Panc1 (cell line): ENCODE results near the gene LAMP5. TPM values are rescaled to one million over a fixed set of nuclear protein-coding genes. Genes with fewer than 3 reads are reported as not detected.

ENCODE experiments used
- ATAC-seq: fragments of 200-7000 bp; cut with Tn5 transposase; 2 replicates; pipeline ENCODE4 v1.9.1; 2020; ENCODE audit warnings: mild to moderate bottlenecking, moderate library complexity
- BruUV-seq: library from RNA; stranded (reverse); fragments of 400-500 nt; replicated peaks from 2 replicates; lab custom pipeline; 2021; lab: Mats Ljungman, UMichigan
- CTCF ChIA-PET: fragments of 300-600 bp; sonication (Branson Sonifier 250); formaldehyde crosslinking; loops from one replicate; lab custom pipeline; 2022; ENCODE audit warnings: antibody characterized with exemption; lab: Charles Lee
- POLR2A ChIA-PET: fragments of 300-600 bp; sonication (Branson Sonifier 250); formaldehyde crosslinking; loops from one replicate; lab custom pipeline; 2022; ENCODE audit warnings: antibody characterized with exemption; lab: Charles Lee
- DNase-seq: peaks from one replicate; pipeline ENCODE4 v3.0.0-alpha.2; 2010; ENCODE audit warnings: low read depth, low spot score
- H3K27ac ChIP-seq: 2 replicates; pipeline ENCODE4 v1.5.1; 2011; ENCODE audit warnings: mild to moderate bottlenecking, low read length, inconsistent platforms
- H3K27me3 ChIP-seq: fragments of 200-500 bp; sonication (Bioruptor generic); 2 replicates; pipeline ENCODE4 v1.6.0; 2014; ENCODE audit warnings: low read length, inconsistent platforms; ENCODE audit not compliant: control insufficient read depth, insufficient read depth
- H3K36me3 ChIP-seq: fragments of 200-500 bp; sonication (Bioruptor generic); 2 replicates; pipeline ENCODE4 v1.5.1; 2014; ENCODE audit warnings: inconsistent platforms, mild to moderate bottlenecking, low read length, moderate library complexity; ENCODE audit not compliant: control insufficient read depth, insufficient read depth
- H3K4me1 ChIP-seq: 2 replicates; pipeline ENCODE4 v1.5.1; 2011; ENCODE audit warnings: inconsistent platforms, mild to moderate bottlenecking, low read length, moderate library complexity; ENCODE audit not compliant: control insufficient read depth, insufficient read depth
- H3K4me3 ChIP-seq, 2 experiments: 2 replicates each; pipeline ENCODE4 v1.5.1; 2011 to 2012; ENCODE audit warnings: low read depth in 2 of 2, low read length in 2 of 2, mild to moderate bottlenecking in 2 of 2, inconsistent platforms in 1 of 2, moderate library complexity in 1 of 2
- H3K9me3 ChIP-seq: fragments of 200-500 bp; sonication (Bioruptor generic); 2 replicates; pipeline ENCODE4 v1.5.1; 2014; ENCODE audit warnings: low read depth, mild to moderate bottlenecking, inconsistent platforms, low read length, moderate library complexity; ENCODE audit not compliant: control insufficient read depth, insufficient read depth
- CTCF ChIP-seq: fragments of 450-650 bp; IDR thresholded peaks from 2 replicates; pipeline ENCODE4 v1.5.1; 2017; ENCODE audit warnings: mild to moderate bottlenecking
- POLR2AphosphoS5 ChIP-seq: IDR thresholded peaks from 2 replicates; pipeline ENCODE4 v1.6.1; 2012; ENCODE audit warnings: mild to moderate bottlenecking, low read depth, low read length, moderate library complexity
- in situ Hi-C: cut with HindIII; loops from 2 replicates; pipeline ENCODE4 v1.10.0; 2016; ENCODE audit warnings: low sequenced_read_pairs, low pct_unique_long_range_greater_than_20kb
- intact Hi-C: fragments of 100-400 bp; cut with micrococcal nuclease; formaldehyde crosslinking; loops from one replicate; pipeline ENCODE4 v1.10.0; 2022; ENCODE audit not compliant: unreplicated experiment
- total RNA-seq: library from RNA; stranded (reverse); gene quantifications from one replicate; pipeline ENCODE4 v1.2.1, GENCODE V29; 2021; ENCODE audit not compliant: unreplicated experiment
- TF ChIP-seq, protein P1 (sequence below), 2 experiments: IDR thresholded peaks; 2 replicates each; pipeline ENCODE4 v1.6.1; 2011 to 2012; ENCODE audit warnings: low read depth in 2 of 2, control low read depth in 1 of 2, low read length in 1 of 2, mild to moderate bottlenecking in 1 of 2, moderate library complexity in 1 of 2; ENCODE audit not compliant: insufficient read depth in 1 of 2

LAMP5 gene
- total RNA-seq, 1 experiment from 2014 or later = not detected

- ChIA-PET CTCF (no interaction called here), POLR2A (interaction anchor here (0.6 kb wide), 1 partner anchor 195 kb away, joined by 5 read pairs; no protein-coding TSS in a partner anchor)
- TF ChIP-seq, protein P1, sequence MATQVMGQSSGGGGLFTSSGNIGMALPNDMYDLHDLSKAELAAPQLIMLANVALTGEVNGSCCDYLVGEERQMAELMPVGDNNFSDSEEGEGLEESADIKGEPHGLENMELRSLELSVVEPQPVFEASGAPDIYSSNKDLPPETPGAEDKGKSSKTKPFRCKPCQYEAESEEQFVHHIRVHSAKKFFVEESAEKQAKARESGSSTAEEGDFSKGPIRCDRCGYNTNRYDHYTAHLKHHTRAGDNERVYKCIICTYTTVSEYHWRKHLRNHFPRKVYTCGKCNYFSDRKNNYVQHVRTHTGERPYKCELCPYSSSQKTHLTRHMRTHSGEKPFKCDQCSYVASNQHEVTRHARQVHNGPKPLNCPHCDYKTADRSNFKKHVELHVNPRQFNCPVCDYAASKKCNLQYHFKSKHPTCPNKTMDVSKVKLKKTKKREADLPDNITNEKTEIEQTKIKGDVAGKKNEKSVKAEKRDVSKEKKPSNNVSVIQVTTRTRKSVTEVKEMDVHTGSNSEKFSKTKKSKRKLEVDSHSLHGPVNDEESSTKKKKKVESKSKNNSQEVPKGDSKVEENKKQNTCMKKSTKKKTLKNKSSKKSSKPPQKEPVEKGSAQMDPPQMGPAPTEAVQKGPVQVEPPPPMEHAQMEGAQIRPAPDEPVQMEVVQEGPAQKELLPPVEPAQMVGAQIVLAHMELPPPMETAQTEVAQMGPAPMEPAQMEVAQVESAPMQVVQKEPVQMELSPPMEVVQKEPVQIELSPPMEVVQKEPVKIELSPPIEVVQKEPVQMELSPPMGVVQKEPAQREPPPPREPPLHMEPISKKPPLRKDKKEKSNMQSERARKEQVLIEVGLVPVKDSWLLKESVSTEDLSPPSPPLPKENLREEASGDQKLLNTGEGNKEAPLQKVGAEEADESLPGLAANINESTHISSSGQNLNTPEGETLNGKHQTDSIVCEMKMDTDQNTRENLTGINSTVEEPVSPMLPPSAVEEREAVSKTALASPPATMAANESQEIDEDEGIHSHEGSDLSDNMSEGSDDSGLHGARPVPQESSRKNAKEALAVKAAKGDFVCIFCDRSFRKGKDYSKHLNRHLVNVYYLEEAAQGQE (IDR thresholded peaks at IDR 0.05; ENCODE audit: insufficient read depth in 1 of 2, low read depth in 2 of 2, low read length in 1 of 2) = no peak
- TF ChIP-seq CTCF = peak; percentile 8; the same call in 1 of the 2 replicates
- H3K27ac ChIP-seq = no peak overlapping the region
- ATAC-seq = no peak
- H3K36me3 ChIP-seq = no peaks in the 10 kb centered on the region
- H3K4me3 ChIP-seq = no peak overlapping the region
- no TSS peak for BruUV-seq
- no peaks in the 10 kb centered on the region; the same call in 1 of the 2 replicates for H3K4me1 ChIP-seq
- intact Hi-C loops = no loop called here
- H3K27me3 ChIP-seq = peaks cover 6% of the 10 kb centered on the region; the same call in 1 of the 2 replicates
- no peak for DNase-seq
- H3K9me3 ChIP-seq = no peaks in the 10 kb centered on the region
- in situ Hi-C loops = no loop called here
These were observed 10.7 kb upstream of the LAMP5 start for GRCh38 chr20:9503526-9504245.

DNA sequence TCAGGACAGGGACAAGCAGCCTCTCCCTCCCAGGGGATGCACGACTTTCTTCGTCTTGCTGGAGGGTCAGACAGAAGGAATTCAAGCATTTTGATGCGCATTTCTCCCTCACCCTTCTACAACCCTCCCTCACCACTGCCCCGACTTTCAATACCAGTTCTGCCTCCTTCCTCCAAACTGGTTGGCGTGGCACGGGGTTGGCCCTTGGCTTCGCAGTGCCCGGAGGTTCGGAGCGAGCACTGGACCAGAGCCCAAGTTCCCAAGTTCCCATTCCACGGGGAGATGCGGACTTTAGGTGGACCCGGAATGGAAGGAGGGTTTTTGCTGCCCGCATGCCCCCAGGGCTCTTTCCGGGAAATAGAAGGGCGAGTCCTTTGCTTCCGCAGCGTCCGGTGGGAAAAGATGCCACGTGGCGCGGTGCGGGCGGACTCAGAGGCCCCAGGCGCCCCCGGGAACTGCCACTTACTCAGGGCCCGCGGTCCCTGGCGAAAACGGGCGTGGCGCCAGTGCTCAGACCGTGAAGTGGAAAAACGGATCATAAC, 8.0 kb upstream of the LAMP5 start:
- in situ Hi-C loops = no loop called here
- Histone ChIP-seq H3K27me3 (peaks cover 6% of the 10 kb centered on the region; the same call in 1 of the 2 replicates), H3K4me3 (0 out of 4 replicates have a peak overlapping the region, but pooled peaks of 1 of the 2 experiments have one; percentile 6), H3K4me1 (no peaks in the 10 kb centered on the region; the same call in 1 of the 2 replicates), H3K36me3 (no peaks in the 10 kb centered on the region), H3K9me3 (no peaks in the 10 kb centered on the region), H3K27ac (no peak overlapping the region)
- no TSS peak for BruUV-seq
- no peak for ATAC-seq
- intact Hi-C loops = no loop called here
- CTCF ChIA-PET = no interaction called here
- DNase-seq = no peak
- TF ChIP-seq CTCF (no peak), POLR2AphosphoS5 (no peak)
- TF ChIP-seq, protein P1 (IDR thresholded peaks at IDR 0.05; ENCODE audit: insufficient read depth in 1 of 2, low read depth in 2 of 2, low read length in 1 of 2) = no peak
- POLR2A ChIA-PET = no interaction called here
